Gastrocnemius medialis (tissue), 4 donors: ENCODE results near the gene LARP4B. TPM values are rescaled to one million over a fixed set of nuclear protein-coding genes. Genes with fewer than 3 reads are reported as not detected.

ENCODE experiments used
- ATAC-seq, 2 donors: fragments of 150-250 bp; one replicate each; pipeline ENCODE4 v1.9.1; 2016
- DNase-seq, 2 donors: peaks; one replicate each; pipeline ENCODE4 v3.0.0-alpha.2; 2019
- H3K27ac ChIP-seq, 4 donors: fragments of 200-600 bp; sonication (generic); 1 replicate in 1 of 4; 2 replicates in 3 of 4; pipeline ENCODE4 v1.5.1; 2016 to 2018; ENCODE audit warnings: mild to moderate bottlenecking in 2 of 4, moderate library complexity in 1 of 4
- H3K27me3 ChIP-seq, 3 donors: fragments of 200-600 bp; sonication (generic) in 2 of 3; 1 replicate in 1 of 3; 2 replicates in 2 of 3; pipeline versions ENCODE4 v1.5.1 to v1.6.0; 2016 to 2019; ENCODE audit warnings: mild to moderate bottlenecking in 1 of 3, moderate library complexity in 1 of 3
- H3K36me3 ChIP-seq, 2 donors: fragments of 200-600 bp; sonication (generic) in 1 of 2; one replicate each; pipeline ENCODE4 v1.5.1; 2017 to 2018
- H3K4me1 ChIP-seq, 2 donors: fragments of 200-600 bp; sonication (generic) in 1 of 2; one replicate each; pipeline ENCODE4 v1.5.1; 2016 to 2017; ENCODE audit warnings: mild to moderate bottlenecking in 2 of 2
- H3K4me3 ChIP-seq, 4 donors: fragments of 200-600 bp; sonication (generic) in 3 of 4; 1 replicate in 1 of 4; 2 replicates in 3 of 4; pipeline ENCODE4 v1.5.1; 2016 to 2019; ENCODE audit warnings: mild to moderate bottlenecking in 2 of 4
- H3K9me3 ChIP-seq, 3 donors: fragments of 200-600 bp; sonication (generic) in 2 of 3; 1 replicate in 1 of 3; 2 replicates in 2 of 3; pipeline ENCODE4 v1.5.1; 2016 to 2019
- CTCF ChIP-seq, 5 experiments: fragments of 450-650 bp in 3 of 5; fragments of 200-600 bp in 2 of 5; sonication (generic) in 2 of 5; IDR thresholded peaks in 4 of 5; conservative IDR thresholded peaks in 1 of 5; 1 replicate in 4 of 5; 2 replicates in 1 of 5; pipeline ENCODE4 v1.5.1; 2016 to 2019; ENCODE audit warnings: antibody characterized with exemption in 5 of 5, mild to moderate bottlenecking in 3 of 5, moderate library complexity in 3 of 5
- POLR2A ChIP-seq, 2 donors: fragments of 450-650 bp; IDR thresholded peaks; one replicate each; pipeline ENCODE4 v1.6.1; 2017; ENCODE audit warnings: antibody characterized with exemption in 2 of 2, mild to moderate bottlenecking in 2 of 2, moderate library complexity in 2 of 2
- in situ Hi-C, 4 donors: fragments of 200-750 bp; cut with MboI; loops; one replicate each; pipeline versions ENCODE4 v1.15.0 to v1.8.0; 2017; ENCODE audit warnings: low sequenced_read_pairs in 4 of 4
- intact Hi-C: fragments of 100-400 bp; cut with DNase I; formaldehyde crosslinking; loops from one replicate; pipeline ENCODE4 v1.15.1; 2023; ENCODE audit warnings: low total_unique reads
- total RNA-seq, 4 donors: library from RNA; depleted of rRNA; stranded (reverse); fragments of >200 nt; gene quantifications; one replicate each; pipeline versions ENCODE4 v1.1.0 to v1.2.3, GENCODE V29; 2016

The LARP4B gene
- total RNA-seq, 4 donors from 2014 or later = 29.7 to 45.6 (median 40.0) TPM

DNA sequence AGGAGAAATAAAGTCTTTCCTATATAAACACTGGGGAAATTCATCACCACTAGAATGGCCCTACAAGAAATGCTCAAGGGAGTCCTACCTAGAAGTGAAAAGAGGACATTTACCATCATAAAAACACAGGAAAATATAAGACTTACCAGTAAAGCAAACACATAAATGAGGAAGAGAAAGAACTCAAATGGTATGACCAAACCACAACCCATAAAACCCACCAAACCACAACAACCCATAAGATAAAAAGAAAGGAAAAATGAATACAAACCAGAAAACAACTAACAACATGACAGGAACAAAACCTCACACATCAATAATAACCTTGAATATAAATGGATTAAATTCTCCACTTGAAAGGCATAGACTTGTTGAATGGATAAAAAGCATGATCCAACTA is 170.1 kb downstream of the LARP4B start:
- H3K9me3 ChIP-seq = peaks cover 0 to 23% (median 0%) of the 10 kb centered on the region in 3 donors
- TF ChIP-seq POLR2A (IDR thresholded peaks at IDR 0.05) (no peak), CTCF (IDR thresholded peaks at IDR 0.05 in 4 of 5, conservative IDR thresholded peaks at IDR 0.05 in 1 of 5) (no peak)
- H3K27ac ChIP-seq = no peak overlapping the region
- no peak overlapping the region for H3K4me3 ChIP-seq
- H3K27me3 ChIP-seq = no peaks in the 10 kb centered on the region
- in situ Hi-C loops (no loop called here), intact Hi-C loops (no loop called here)
- H3K36me3 ChIP-seq = no peaks in the 10 kb centered on the region
- DNase-seq (no peak), ATAC-seq (no peak)
- H3K4me1 ChIP-seq = no peaks in the 10 kb centered on the region

DNA sequence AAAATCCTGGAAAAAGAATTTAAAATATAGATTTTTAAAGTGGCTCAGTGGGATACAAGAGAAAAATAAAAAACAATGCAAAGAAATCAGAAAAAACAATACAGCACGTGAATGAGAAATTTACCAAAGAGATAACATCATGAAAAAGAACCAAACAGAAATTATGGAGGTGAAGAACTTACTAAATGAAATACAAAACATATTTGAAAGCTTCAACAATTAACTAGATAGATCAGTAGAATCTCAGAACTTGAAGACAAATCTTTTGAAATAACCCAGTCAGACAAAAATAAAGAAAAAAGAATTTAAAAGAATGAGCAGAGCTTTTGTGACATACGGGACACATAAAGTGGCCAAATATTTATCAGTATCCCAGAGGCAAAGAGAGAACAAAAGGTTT is 170.9 kb downstream of the LARP4B start:
- Histone ChIP-seq H3K4me3 (no peak overlapping the region), H3K9me3 (peaks cover 0 to 23% (median 0%) of the 10 kb centered on the region in 3 donors), H3K27me3 (peaks cover 0 to 5% (median 0%) of the 10 kb centered on the region in 3 donors), H3K27ac (no peak overlapping the region), H3K36me3 (no peaks in the 10 kb centered on the region), H3K4me1 (no peaks in the 10 kb centered on the region)
- intact Hi-C loops = no loop called here
- TF ChIP-seq POLR2A (IDR thresholded peaks at IDR 0.05) = no peak
- no peak for TF ChIP-seq CTCF (IDR thresholded peaks at IDR 0.05 in 4 of 5, conservative IDR thresholded peaks at IDR 0.05 in 1 of 5)
- ATAC-seq (no peak), DNase-seq (no peak)
- in situ Hi-C loops = no loop called here

DNA sequence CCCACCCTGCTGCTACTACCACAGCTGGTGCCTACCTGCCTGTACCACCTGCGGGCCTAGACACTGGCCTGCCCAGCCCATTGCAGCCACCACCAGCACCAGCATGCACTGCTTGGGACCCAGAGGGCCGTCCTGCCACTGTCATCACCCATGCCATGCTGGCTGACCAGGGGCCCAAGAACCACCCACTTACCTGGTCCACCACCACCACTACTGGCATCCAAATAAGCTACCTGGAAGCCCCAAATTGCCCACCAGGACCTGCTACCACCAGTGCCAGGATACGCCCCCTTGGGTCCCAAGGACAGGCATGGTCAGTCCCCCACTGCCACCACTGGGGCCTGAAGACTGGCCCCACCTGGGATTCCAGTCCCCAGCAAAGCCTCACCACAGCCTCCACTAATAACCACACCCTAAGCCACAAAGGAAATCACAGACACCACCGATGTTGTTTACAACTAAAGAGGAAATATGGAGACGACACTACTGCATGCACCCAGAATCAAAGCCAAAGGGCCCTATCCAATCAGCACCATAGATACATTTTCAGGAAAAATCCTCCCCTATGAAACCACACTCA is 171.5 kb downstream of the LARP4B start:
- Histone ChIP-seq H3K4me1 (no peaks in the 10 kb centered on the region), H3K4me3 (no peak overlapping the region), H3K36me3 (no peaks in the 10 kb centered on the region), H3K27ac (no peak overlapping the region), H3K9me3 (peaks cover 0 to 23% (median 0%) of the 10 kb centered on the region in 3 donors), H3K27me3 (peaks cover 0 to 5% (median 0%) of the 10 kb centered on the region in 3 donors)
- in situ Hi-C loops = no loop called here
- TF ChIP-seq POLR2A (IDR thresholded peaks at IDR 0.05) = no peak
- TF ChIP-seq CTCF (IDR thresholded peaks at IDR 0.05 in 4 of 5, conservative IDR thresholded peaks at IDR 0.05 in 1 of 5) = no peak
- no peak for ATAC-seq
- intact Hi-C loops = no loop called here
- no peak for DNase-seq

Other genes with a start within 250 kb of the LARP4B start
- 10 to 100 TPM; 19.1 to 60.0 (median 30.2) TPM for gene DIP2C, start 242.0 kb downstream of the LARP4B start, total RNA-seq
- 10 to 100 TPM; 34.7 to 51.5 (median 38.5) TPM for gene GTPBP4, start 56.7 kb upstream of the LARP4B start, total RNA-seq
- gene IDI2, start 94.2 kb upstream of the LARP4B start, total RNA-seq = 100 to 1,000 TPM in 2 of 4 donors, 10 to 100 TPM in 2; 43.7 to 204 (median 86.7) TPM
- 10 to 100 TPM; 48.3 to 66.8 (median 66.5) TPM for gene IDI1, start 117.4 kb upstream of the LARP4B start, total RNA-seq
- gene WDR37, start 124.7 kb upstream of the LARP4B start, total RNA-seq = 10 to 100 TPM; 18.4 to 26.2 (median 23.2) TPM